Upper lobe of left lung (tissue), 4 donors: Measurements from ENCODE around the gene TRAF3.

ENCODE experiments used
- EP300 ChIP-seq, 4 donors: sonication (generic); formaldehyde crosslinking; IDR thresholded peaks; one replicate each; pipeline ENCODE4 v1.5.1; 2017; ENCODE audit warnings: antibody characterized with exemption in 4 of 4, control low read depth in 2 of 4
- POLR2A ChIP-seq, 4 donors: fragments of 450-650 bp; IDR thresholded peaks; one replicate each; pipeline ENCODE4 v1.5.1; 2016 to 2017; ENCODE audit warnings: antibody characterized with exemption in 4 of 4, mild to moderate bottlenecking in 2 of 4
- TF ChIP-seq, protein P1 (sequence below), 6 experiments: fragments of 450-650 bp in 4 of 6; fragments of 200-600 bp in 2 of 6; sonication (generic) in 2 of 6; IDR thresholded peaks; one replicate each; pipeline ENCODE4 v1.5.1; 2016 to 2019; ENCODE audit warnings: antibody characterized with exemption in 6 of 6

DNA sequence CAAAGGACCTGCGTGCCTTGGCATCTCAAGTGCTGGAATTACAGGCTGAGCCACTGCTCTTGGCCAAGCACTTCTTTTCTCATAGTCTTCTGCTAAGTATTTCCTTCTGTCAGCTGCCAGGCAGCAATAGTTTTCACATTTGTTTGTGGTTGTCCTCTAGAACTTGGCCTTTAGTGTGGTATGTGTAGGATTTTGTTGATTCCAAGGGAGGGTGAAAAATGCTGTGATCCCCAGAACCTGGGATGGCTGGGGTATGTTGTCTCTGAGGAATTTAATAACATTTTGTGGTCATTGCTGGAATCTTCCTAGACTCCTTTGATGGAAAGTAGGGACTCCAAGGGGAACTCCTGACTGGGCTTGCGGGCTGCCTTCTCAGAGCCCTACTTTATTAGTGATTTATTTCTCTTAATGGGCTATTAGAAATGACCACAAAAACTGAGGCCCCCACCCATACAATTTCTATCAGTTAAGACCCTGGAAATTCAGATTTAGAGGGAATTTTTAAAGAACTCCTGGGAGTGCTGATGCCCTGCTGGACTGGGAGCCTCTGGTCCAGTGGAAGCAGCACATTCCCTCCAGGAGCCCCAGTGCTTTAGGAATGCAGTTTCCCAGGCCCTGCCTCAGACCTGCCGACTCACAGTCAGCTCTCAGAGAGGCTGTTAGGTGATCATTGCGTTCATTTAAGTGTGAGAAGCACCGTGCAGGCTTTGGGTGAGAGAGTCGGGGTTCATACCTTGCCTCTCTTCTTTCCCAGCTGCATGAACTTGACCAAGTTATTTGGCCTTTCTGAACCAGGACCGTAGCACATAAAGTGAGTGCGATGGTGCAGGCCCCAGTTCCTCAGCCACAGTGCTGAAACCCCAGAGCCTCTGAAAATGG is 22.7 kb downstream of the TRAF3 start:
- TF ChIP-seq, protein P1, sequence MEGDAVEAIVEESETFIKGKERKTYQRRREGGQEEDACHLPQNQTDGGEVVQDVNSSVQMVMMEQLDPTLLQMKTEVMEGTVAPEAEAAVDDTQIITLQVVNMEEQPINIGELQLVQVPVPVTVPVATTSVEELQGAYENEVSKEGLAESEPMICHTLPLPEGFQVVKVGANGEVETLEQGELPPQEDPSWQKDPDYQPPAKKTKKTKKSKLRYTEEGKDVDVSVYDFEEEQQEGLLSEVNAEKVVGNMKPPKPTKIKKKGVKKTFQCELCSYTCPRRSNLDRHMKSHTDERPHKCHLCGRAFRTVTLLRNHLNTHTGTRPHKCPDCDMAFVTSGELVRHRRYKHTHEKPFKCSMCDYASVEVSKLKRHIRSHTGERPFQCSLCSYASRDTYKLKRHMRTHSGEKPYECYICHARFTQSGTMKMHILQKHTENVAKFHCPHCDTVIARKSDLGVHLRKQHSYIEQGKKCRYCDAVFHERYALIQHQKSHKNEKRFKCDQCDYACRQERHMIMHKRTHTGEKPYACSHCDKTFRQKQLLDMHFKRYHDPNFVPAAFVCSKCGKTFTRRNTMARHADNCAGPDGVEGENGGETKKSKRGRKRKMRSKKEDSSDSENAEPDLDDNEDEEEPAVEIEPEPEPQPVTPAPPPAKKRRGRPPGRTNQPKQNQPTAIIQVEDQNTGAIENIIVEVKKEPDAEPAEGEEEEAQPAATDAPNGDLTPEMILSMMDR (IDR thresholded peaks at IDR 0.05), result no peak
- no peak for TF ChIP-seq POLR2A (IDR thresholded peaks at IDR 0.05)
- no peak for TF ChIP-seq EP300 (IDR thresholded peaks at IDR 0.05)
